Measurements from ENCODE around the gene LMF1. TPM values are rescaled to one million over a fixed set of nuclear protein-coding genes. Genes with fewer than 3 reads are reported as not detected.

Gene LMF1
- polyA plus RNA-seq, 1 experiment, result 28.9 TPM

GRCh38 chr16:939311-939710, 31.5 kb downstream of the LMF1 start:
- no peak for DNase-seq (ENCODE audit: low read depth)
- no peaks in the 10 kb centered on the region; the same call in 1 of the 2 replicates for H3K36me3 ChIP-seq (ENCODE audit: control insufficient read depth, insufficient read depth, low read length)
- no peak for TF ChIP-seq CTCF (IDR thresholded peaks at IDR 0.05; ENCODE audit: insufficient read depth, low read depth, low read length)
- no peaks in the 10 kb centered on the region for H3K27me3 ChIP-seq (ENCODE audit: control insufficient read depth, insufficient read depth, low read length)
- CTCF ChIA-PET, result no interaction called here
- H3K4me3 ChIP-seq (ENCODE audit: low read depth, low read length), result no peak overlapping the region
- POLR2A ChIA-PET, result no interaction called here

GRCh38 chr16:938752-939151, 32.0 kb downstream of the LMF1 start:
- CTCF ChIA-PET, result no interaction called here
- POLR2A ChIA-PET, result no interaction called here

GRCh38 chr16:938136-938535, 32.6 kb downstream of the LMF1 start:
- TF ChIP-seq CTCF (IDR thresholded peaks at IDR 0.05; ENCODE audit: insufficient read depth, low read depth, low read length), result no peak
- no peaks in the 10 kb centered on the region for H3K27me3 ChIP-seq (ENCODE audit: control insufficient read depth, insufficient read depth, low read length)
- ChIA-PET POLR2A (no interaction called here), CTCF (no interaction called here)
- DNase-seq (ENCODE audit: low read depth), result no peak
- H3K4me3 ChIP-seq (ENCODE audit: low read depth, low read length), result no peak overlapping the region
- peaks cover 4% of the 10 kb centered on the region for H3K36me3 ChIP-seq (ENCODE audit: control insufficient read depth, insufficient read depth, low read length)

More at GRCh38 chr16:938752-939151, 32.0 kb downstream of the LMF1 start:
- Histone ChIP-seq H3K27me3 (ENCODE audit: control insufficient read depth, insufficient read depth, low read length) (no peaks in the 10 kb centered on the region), H3K36me3 (ENCODE audit: control insufficient read depth, insufficient read depth, low read length) (peaks cover 1% of the 10 kb centered on the region), H3K4me3 (ENCODE audit: low read depth, low read length) (no peak overlapping the region)
- TF ChIP-seq CTCF (IDR thresholded peaks at IDR 0.05; ENCODE audit: insufficient read depth, low read depth, low read length), result no peak
- no peak for DNase-seq (ENCODE audit: low read depth)

- CTCF ChIA-PET, result no interaction called here
- DNase-seq (ENCODE audit: low read depth), result no peak
- POLR2A ChIA-PET, result no interaction called here
- H3K27me3 ChIP-seq (ENCODE audit: control insufficient read depth, insufficient read depth, low read length), result no peaks in the 10 kb centered on the region
- peaks cover 4% of the 10 kb centered on the region for H3K36me3 ChIP-seq (ENCODE audit: control insufficient read depth, insufficient read depth, low read length)
- no peak overlapping the region for H3K4me3 ChIP-seq (ENCODE audit: low read depth, low read length)
- no peak for TF ChIP-seq CTCF (IDR thresholded peaks at IDR 0.05; ENCODE audit: insufficient read depth, low read depth, low read length)
Observed at GRCh38 chr16:937723-938122, 33.1 kb downstream of the LMF1 start.

GRCh38 chr16:937311-937710, 33.5 kb downstream of the LMF1 start:
- POLR2A ChIA-PET, result no interaction called here
- no peaks in the 10 kb centered on the region for H3K27me3 ChIP-seq (ENCODE audit: control insufficient read depth, insufficient read depth, low read length)
- CTCF ChIA-PET, result no interaction called here
- no peak for DNase-seq (ENCODE audit: low read depth)
- TF ChIP-seq CTCF (IDR thresholded peaks at IDR 0.05; ENCODE audit: insufficient read depth, low read depth, low read length), result no peak
- no peak overlapping the region for H3K4me3 ChIP-seq (ENCODE audit: low read depth, low read length)
- peaks cover 4% of the 10 kb centered on the region for H3K36me3 ChIP-seq (ENCODE audit: control insufficient read depth, insufficient read depth, low read length)

Data from BJ (cell line).